GM13977 (cell line): ENCODE results near the gene MON2.

Source experiments
- DNase-seq: peaks from one replicate; pipeline ENCODE4 v3.0.0; 2012; ENCODE audit warnings: low spot score
- in situ Hi-C: fragments of 300-500 bp; cut with MboI; formaldehyde crosslinking; loops from one replicate; pipeline ENCODE4 v1.12.0; 2022; ENCODE audit warnings: low sequenced_read_pairs, low pct_unique_long_range_greater_than_20kb, mixed read lengths, inconsistent platforms; ENCODE audit not compliant: unreplicated experiment
- TF ChIP-seq, protein P1 (sequence below): IDR thresholded peaks from 2 replicates; pipeline ENCODE4 v1.5.1; 2012; ENCODE audit warnings: mild to moderate bottlenecking, control low read depth; ENCODE audit not compliant: insufficient read depth; ENCODE audit errors: extremely low read depth, missing control alignments

Gene MON2

GRCh38 chr12:62642486-62642885 lies 175.9 kb downstream of the MON2 start:
- no peak for DNase-seq
- in situ Hi-C loops: no loop called here
- TF ChIP-seq, protein P1, sequence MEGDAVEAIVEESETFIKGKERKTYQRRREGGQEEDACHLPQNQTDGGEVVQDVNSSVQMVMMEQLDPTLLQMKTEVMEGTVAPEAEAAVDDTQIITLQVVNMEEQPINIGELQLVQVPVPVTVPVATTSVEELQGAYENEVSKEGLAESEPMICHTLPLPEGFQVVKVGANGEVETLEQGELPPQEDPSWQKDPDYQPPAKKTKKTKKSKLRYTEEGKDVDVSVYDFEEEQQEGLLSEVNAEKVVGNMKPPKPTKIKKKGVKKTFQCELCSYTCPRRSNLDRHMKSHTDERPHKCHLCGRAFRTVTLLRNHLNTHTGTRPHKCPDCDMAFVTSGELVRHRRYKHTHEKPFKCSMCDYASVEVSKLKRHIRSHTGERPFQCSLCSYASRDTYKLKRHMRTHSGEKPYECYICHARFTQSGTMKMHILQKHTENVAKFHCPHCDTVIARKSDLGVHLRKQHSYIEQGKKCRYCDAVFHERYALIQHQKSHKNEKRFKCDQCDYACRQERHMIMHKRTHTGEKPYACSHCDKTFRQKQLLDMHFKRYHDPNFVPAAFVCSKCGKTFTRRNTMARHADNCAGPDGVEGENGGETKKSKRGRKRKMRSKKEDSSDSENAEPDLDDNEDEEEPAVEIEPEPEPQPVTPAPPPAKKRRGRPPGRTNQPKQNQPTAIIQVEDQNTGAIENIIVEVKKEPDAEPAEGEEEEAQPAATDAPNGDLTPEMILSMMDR: no peak

DNA sequence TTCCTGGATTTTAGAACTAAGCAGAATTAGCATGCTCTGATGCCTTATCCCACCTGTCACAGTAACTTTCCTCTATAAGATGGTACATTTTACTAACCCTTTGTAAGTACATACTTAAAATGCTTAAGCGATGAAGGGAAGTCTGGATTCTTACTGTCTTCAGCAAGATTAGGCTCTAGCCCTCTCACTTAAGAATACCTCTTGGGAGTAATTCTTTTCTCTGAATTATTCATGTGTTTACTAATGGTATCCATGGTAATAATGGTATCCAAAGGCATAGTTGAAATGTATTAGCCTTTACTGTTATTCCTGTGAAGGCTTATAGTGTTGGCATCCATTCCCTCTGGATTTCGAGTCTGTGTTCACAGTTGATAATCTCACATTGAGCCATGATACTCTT lies 176.9 kb downstream of the MON2 start:
- TF ChIP-seq, protein P1: no peak
- DNase-seq: no peak
- in situ Hi-C loops: no loop called here

DNA sequence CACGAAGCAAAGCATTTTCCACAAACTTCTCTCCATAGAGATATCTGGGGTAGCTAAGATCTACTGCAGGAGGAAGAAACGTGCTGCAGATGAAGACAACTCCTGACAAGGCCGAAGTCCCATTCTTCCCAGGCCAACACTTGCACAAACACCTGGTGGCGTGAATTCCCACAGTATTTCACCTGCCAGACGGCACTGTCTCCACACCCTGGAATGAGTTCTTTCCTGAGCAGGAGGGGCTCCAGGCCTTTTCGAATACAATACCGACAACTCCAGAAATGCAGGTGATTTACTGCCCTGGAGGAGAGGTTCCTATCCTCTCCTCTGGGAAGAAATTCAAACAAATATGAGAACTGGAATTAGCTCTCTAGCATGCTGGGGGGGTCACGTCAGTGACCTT lies 179.9 kb downstream of the MON2 start:
- TF ChIP-seq, protein P1: no peak
- in situ Hi-C loops: no loop called here
- no peak for DNase-seq

- in situ Hi-C loops: no loop called here
- TF ChIP-seq, protein P1: no peak
- DNase-seq: no peak
These were observed 181.0 kb downstream of the MON2 start for GRCh38 chr12:62647586-62647985.

GRCh38 chr12:62649412-62650138 lies 182.9 kb downstream of the MON2 start:
- no peak for DNase-seq
- TF ChIP-seq, protein P1: no peak
- in situ Hi-C loops: no loop called here
